Ishikawa (cell line): ENCODE measurements around the gene FGF12.

Source experiments
- CEBPB ChIP-seq: IDR thresholded peaks from 2 replicates; pipeline ENCODE4 v1.6.1; 2012
- CREB1 ChIP-seq: IDR thresholded peaks from 2 replicates; pipeline ENCODE4 v1.6.1; 2012; ENCODE audit warnings: low read depth
- MAX ChIP-seq: IDR thresholded peaks from 2 replicates; pipeline ENCODE4 v1.6.1; 2012
- RAD21 ChIP-seq: IDR thresholded peaks from 2 replicates; pipeline ENCODE4 v1.6.1; 2012; ENCODE audit warnings: low read depth
- REST ChIP-seq: IDR thresholded peaks from 2 replicates; pipeline ENCODE4 v1.6.1; 2012; ENCODE audit warnings: low read depth, mild to moderate bottlenecking
- TEAD4 ChIP-seq: IDR thresholded peaks from 2 replicates; pipeline ENCODE4 v1.6.1; 2012

GRCh38 chr3:192130534-192131132 is 596.7 kb downstream of the FGF12 start:
- TF ChIP-seq TEAD4, result no peak
- TF ChIP-seq CEBPB, result no peak
- TF ChIP-seq MAX, result no peak
- no peak for TF ChIP-seq REST
- TF ChIP-seq CREB1, result no peak
- TF ChIP-seq RAD21, result peak; percentile 66
